HS-27A (cell line): Measurements from ENCODE around the gene PGC.
"Not testable (repeated sequence)": the region's sequence is repeated elsewhere in the genome, so short reads cannot be mapped to it uniquely, and the experiment has no call there.

ENCODE experiments used
- DNase-seq: peaks from one replicate; pipeline ENCODE4 v3.0.0-alpha.2; 2012; ENCODE audit warnings: low read depth, missing footprints

Gene PGC

DNA sequence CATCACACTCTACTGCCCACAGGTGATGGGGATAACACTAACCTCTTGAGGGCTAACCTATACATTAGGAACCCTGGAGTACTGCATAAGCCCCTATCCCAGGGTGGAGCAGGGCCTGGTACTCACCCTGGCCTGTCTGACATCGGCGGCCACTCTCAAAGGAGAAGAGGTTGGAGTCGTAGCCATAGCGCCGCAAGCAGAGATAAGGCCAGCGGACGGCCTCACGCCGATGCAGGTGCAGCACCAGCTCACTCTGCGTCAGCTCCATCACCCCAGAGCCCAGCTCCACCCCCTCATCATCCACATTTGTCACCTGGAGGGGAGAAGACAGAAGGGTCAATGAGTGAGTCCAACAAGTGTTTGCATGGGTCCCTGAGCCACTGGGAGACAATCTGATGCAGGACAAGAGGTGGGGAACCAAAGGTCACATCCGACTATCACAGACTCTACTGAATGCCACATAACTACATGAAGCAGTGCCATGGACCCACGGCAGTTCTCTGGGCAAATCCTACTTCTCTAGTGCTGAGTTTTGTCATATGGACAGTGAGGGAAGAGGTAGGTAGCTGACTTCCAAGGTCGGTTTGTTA lies 28.2 kb upstream of the PGC start:
- no peak for DNase-seq

DNA sequence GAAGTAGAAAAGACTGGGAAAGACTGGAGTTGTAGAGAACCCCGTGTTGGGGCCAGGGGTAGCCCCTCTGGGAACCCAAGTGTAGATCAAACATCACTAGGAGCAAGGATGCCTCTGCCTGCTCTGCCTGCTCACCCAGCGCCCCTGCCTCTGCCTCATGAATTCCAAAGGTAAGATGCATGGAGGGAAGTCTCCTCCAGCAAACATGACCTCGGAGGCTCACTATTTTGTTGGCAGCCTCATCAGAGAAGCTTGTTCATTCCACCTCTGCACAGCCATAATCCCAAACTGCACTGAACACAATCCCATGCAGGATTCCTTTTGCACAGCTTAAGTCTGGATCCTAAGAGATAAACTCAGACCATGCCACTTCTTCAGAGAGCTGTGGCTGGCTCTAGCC lies 27.6 kb upstream of the PGC start:
- no peak for DNase-seq

DNA sequence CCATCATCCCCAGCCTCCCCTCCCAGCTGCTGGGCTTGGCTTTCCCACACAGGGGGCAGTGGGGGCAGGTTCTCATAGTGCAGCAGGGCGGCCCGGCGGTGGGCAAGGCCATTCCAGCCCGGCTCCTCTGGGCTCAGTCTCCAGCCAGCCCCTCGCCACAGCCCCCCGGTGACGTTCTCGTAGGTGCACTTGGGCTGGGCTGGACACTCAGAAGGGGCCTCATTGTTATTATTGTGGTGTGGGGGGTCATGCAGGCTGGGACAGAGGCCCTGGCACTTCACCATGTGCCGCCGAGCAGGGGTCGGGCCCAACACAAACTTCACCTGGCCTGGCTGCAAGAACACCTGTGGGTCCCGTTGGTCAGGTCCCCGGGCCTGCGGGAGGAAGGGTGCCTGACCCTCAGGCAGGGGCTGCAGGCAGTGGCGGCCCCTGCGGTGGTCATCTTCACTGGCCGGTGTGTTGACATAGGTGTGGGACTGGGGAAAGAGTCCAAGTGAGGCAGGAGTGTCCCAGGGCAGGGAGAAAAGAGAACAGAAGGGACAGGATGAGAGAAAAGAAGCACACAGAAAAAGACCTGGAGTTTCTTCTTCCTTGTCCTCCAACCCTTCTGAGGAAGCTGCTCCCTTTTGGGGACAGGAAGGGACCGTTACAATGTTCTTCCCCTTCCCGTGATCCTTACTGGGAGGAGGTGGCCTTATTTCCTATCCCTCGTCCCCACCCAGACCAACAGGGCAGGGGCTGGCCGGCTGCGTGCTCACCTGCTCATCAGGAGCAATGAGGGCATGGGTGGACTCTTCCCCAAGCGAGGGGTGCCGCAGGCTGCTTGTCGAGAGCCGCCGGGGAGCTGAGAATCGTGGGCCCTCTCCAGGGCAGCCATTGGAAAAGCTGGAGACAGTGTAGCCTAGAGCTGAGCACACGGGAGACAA lies 24.1 kb upstream of the PGC start:
- DNase-seq, result no peak

DNA sequence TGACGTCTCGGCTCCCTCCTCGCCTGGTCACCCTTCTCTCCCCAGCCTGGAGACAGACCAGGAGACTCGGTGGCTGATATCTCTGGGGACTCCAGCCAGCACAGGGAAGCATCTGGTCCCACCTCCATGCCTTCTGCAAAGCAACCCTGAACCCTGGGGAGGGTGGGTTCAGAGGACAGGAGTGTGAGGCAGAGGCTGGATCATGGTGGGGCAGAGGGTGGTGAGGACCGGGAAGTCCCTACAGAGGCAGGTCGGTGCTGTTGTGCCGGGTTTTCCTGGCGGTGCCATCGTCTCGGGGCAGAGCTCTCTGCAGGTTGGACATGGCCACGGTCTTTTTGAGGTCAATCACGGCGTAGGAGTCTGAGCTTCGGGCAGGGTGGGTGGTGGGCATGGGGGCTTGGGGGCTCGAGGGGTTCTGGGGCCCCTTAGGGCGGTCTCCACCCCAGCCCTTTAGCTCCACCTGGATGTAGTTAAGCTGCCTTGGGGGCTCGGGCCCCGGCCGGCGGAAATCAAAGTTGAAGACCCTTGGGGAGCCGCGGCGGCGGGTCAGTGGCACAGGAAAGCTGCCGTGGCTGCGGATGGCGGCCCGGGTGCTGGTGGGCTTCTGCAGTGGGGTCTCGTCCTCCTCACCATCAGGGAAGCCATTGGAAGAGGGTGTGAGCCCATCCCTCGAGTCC lies 23.3 kb upstream of the PGC start:
- no peak for DNase-seq

DNA sequence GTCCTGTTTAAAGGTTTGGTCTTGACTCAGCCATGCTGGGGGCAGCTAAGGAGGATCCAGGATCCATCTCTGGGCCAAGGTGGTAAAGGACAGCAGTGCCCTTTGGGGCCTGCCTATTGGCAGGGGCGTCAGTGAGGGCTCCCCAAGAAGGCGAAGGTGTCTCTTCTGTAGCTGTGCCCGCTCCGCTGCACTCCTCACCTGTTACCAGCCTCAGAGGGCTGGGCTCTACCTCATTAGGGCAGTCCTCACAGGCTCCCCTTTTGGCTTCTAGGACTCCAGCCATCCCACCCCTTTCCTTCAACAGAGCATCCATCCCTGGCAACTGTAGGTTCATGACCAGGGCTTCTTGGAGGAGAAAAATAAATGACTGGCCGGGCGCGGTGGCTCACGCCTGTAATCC lies 22.2 kb upstream of the PGC start:
- DNase-seq, result no peak

DNA sequence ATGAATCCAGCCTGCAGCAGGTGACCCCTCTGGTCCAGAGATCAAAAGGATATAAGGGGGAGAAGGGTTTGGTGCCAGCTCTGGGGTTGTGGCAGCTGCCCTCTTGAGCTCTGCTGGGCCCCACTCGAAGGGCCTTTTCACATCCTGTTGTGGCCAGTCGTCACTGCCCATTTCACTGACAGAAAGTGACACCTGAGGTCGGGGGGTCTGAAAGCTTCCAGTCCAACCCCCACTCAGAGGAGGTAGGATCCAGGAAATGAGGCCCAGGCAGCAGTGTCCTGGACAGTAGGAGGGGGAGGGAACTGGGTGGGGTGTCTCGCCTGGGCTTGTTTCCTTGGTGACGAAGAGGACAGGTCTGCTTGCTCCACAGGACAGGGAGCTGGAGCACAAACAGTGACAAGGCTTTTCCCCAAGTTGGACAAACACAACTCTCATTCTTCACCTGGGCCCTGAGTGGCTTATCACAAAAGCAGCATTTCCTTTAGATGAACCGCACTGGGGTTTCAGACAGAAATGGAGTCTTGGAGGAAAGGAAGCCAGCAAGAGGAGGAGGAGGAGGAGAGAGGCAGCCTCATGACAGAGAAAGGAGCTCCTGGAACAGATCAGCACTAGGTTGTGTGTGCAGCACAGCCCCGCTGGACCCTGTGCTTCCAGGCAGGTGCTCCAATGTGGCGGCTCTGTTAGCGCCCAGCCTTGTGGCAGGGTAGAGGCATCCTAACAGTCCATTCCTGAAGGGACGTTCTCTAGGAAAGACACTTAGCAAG lies 21.5 kb upstream of the PGC start:
- DNase-seq, result no peak

DNA sequence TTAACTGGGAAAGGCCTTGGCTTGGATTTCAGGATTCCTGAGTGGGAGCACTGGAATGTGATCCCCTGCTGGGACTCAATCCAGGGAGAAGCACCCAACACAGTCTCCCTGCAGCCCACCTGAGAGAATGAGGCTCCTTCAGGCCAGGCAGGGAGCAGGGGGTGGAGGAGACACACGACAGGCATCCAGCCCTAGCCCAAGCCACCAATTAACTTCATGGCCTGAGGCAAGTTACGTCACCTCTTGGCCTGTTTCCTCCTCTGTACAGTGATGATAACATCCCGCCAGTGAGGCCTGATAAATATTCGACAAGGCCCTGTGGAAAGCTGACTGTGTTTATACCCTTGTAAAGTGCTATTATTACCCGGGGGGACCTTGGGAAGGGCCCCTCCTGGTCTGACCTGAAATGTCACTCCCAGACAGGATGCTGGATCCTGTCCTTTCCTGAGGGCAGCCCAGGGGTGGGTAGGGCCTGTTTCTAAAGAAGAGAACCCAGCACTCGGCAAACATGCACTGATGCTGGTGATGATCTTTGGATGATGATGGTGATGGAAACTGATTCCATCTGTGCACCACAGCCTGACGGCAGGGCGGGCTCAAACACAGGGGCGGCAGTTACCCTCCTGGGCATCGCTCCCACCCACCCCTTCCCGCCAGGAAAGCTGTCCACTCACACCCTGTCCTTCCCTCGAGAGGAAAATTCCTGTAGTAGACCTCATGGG lies 20.1 kb upstream of the PGC start:
- DNase-seq, result no peak

DNA sequence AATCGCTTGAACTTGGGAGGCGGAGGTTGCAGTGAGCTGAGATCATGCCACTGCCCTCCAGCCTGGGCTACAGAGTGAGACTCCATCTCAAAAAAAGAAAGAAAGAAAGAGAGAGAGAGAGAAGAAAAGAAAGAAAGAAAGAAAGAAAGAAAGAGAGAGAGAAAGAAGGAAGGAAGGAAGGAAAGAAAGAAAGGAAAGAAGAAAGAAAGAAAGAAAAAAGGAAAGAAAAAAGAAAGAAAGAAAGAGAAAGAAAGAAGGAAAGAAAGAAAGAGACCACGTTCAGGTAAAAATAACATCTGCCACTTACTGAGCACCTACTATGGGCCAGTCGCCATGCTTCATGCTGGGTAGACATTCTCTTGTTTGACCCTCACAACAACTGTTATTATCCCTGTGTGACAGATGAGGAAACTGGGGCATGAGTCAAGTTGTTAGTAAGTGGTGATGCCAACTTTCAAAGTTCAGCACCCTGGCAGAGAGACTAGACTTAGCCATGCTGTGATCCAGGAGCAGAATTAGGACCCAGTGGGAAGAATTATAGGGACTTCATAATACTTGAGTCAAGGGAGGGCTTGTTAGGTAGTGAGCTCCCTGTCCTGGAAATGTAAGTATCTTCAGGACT lies 19.0 kb upstream of the PGC start:
- not testable (repeated sequence) for DNase-seq

DNA sequence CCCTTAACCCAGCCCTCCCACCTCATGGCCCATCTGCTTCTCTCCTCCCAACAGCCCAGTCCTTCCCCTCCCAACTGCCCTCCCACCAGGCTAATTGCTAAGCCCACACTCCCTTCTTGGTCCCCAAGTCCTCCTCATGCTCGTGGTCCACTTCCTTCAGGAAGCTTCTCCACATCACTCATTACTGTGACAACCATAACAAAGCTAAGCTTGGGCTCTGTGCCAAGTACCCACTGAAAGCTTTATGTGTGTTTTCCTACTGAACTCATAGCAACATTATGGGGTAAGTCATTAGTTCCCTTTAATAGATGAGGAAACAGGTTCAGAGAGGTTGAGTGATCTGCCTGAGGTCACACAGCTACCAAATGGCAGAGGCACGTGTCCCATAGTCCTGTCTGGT lies 16.3 kb upstream of the PGC start:
- DNase-seq, result no peak

DNA sequence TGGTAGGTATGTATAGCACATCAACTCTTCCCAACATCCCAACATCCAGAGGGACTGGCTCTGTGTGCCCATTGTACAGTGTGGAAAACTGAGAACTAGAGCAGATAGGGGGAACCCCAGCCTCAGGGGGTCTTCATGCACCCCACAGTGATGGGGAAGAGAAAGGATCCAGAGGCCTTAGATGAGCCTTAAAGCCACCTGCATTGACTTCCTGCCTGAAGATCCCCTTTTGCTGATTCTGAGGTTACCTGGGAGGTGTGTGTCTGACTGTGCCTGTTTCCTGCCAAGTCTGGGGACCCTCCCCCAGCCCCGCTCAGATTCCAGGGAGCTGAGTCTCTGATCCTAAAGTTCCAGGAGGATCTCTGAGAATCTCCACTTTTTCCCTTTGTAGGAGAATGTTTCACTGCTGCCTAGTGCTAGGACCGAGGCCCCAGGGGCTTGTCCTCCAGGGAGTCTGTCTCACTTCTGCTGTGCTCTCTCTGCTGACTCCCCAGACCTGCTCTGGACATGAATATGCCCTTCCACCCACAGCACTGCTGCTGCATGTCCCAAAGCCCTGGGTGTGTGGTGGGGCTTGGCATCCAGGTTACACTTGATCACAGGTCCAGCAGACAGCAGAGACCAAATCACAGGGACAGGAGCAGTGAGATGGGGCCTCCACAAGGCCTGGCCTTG lies 12.8 kb upstream of the PGC start:
- no peak for DNase-seq

DNA sequence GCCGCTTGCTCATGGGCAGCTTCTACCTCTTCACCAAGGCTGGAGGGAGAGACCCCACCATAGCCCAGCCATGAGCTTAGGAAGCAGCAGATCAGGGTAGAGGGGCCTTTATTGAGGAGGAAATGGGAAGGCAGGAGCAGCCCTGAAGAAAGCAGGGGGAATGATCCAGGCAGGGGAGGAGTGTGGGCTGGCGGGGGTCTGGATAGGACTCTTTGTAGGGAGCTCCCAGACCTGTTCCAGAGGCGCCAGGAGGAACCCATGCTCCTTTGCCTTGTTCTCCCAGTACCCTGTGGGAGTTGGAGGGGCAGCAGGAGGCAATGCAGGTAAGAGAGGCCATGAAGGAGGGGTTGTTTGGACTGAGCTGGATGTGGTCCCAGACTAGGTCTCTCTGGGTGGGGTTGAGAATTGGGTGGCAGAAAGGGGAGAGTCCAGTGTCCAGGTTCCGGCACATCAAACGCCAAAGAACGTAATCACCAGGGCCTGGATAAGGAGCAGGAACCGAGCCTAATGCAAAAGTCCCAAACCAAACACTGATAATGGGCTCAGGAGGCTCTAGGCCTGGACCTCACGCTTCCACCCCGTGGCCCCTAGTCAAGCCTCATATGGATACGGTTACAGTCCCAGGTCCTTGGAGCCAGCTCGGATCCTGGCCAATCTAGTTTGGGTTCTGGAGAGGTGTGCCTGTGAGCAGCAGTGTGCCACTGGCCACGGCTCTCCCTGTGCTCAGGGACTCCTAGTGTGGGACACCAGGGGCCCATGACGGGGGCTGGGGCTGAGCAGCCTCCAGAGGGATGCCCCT lies 12.1 kb upstream of the PGC start:
- no peak for DNase-seq

DNA sequence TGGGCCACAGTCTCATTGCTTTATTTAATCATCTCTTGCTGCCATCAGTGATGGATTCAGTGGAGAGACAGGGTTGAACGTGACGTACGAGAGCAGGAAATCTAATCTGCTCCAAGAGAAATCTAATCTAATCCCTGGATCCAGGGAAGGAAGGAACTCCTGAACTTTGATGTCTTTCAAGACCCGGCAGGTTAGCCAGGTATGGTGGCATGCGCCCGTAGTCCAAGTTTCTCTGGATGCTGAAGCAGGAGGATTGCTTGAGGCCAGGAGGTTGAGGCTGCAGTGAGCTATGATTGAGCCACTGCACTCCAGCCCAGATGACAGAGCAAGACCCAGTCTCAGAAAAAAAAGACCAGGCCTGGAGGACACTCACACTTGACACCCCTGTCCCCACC lies 11.4 kb upstream of the PGC start:
- no peak for DNase-seq

DNA sequence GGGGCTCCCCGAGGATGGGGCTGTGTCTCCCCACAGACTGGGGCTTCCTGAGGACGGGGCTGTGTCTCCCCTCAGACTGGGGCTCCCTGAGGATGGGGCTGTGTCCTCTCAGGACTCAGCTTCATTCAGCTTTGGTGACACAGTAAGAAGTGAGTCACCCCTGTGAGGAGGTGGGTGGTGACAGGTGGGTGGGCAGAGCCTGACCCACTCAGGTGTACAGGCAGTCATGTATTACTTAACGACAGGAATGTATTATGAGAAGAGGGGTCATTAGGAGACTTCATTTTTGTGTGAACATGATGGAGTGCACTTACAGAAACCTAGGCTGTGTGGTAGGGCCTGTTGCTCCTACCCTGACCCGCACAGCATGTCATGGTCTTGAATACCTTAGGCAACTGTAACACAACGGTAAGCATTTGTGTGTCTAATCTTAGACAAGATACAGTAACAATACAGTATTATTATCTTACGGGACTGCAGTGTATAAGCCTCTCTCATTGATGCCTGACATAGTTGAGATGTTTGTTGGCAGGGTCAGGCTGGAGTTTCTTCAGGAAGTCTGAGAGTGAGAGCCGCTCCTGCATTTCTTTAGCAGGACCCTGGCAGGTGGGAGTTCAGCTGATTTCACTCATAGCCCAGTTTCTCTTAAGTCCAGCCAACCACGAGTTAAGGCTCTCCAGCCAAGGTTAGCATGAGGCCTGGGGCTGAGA lies 10.9 kb upstream of the PGC start:
- no peak for DNase-seq

DNA sequence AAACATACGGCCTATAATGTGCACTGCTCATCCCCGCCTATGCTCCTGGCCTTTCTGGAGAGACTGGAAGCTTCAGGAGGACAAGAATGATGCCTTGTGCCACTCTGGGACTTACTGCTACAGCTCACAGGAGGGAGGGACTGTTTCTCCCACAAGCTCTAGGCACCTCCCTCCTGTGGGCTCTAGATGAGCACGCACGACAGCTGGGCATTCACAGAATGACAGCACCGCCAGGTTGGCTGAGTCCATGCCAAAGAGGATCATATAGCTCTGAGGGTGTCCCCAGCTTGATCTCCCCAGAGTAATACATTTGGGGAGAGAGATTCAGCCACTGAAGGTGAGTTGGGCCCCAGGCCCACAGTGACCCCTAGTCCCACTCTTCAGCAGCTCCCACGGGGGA lies 10.1 kb upstream of the PGC start:
- no peak for DNase-seq

DNA sequence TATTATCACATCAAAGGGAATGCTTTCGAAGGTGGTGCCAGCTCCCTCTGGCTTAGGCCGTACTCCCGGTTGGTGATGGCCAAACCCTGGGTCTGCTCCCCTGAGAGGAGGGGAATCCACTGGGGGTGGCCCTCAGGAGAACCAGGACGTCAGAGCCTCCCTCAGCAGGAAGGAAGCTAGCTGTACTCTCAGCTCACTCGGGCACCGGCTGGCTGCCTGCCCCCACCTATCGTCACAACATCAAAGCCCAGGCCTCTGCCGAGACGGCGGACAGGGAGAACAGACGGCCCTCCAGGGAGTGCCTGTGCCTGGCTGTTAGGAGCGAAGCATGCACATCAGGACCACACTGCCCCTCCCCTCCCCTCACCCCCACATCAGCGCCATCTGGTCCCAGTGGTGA lies 9.2 kb upstream of the PGC start:
- DNase-seq, result no peak

DNA sequence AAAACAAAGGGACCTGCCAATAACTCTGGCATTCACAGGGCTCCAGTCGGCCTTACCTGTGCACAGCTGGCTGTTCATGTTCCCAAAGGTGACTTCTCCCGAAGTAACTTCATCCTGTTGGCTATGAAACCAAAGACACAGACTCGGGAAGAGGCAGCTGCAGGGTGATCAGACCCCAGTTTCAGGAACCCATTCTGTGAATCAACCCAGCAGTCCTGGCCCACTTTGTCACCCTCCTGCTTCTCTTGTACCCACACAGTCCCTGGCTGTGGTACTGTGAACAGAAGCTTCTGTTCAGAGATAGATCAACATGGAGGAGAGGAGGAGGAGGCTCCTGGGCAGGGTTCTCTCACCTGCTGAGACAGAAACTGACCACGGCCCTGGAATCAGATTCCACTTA lies 8.7 kb upstream of the PGC start:
- DNase-seq, result no peak

DNA sequence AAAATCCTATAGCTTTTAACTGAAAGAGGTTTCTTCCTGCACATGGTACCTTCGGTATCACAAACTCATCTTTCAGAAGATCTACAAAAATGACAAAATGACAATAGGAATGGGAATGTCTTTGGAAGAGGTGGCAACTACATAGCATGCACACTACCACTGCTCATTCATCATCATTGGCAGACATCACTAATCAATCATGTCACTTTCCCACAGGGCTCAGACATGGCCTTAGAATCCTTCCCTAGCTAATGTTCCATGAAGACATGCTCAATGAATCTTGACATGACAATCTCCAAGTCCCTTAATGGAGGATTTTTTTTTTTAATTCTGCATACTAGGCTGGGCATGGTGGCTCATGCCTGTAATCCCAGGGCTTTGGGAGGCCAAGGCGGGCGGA lies 3.2 kb upstream of the PGC start:
- no peak for DNase-seq

DNA sequence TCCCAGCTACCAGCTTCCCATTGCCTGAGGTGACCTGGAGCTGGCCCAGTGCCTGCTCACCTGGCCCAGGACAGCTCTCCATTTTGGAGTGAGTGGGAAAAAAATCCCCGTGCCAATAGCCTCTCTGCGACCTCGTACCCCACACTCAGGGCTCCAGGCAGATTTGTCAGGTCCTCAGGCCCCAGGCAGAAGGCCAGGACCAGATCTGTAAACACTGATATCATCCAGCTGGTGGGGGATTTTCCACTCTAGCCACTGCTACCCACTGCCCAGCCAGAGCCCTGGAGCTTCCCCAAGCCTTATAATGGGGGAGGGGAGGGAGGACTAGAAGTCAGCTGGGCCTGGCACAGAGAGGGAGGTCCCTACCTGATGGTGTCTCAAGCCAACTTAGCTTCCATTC lies 1.3 kb upstream of the PGC start:
- no peak for DNase-seq

DNA sequence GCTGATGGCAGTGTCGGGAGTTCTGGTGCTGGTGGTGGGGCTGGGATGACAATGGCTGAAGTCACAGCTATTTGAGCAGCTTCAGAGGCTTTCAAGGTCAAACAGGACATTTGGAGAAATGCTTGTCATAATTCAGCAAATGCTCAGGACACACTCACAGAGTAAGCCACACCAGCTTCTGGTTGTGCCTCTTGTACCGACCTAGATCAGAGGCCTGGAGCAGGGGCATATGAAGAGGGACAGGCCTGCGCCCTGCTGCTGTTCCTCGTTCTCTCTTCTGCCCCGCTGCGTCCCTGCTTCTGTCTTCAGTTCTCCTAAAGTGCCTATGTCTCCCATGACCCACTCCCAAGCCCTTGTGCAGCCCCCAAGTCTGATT lies 893 bp upstream of the PGC start:
- no peak for DNase-seq
